Caki2 (cell line): Measurements from ENCODE around the gene ZCCHC14. TPM values are rescaled to one million over a fixed set of nuclear protein-coding genes. Genes with fewer than 3 reads are reported as not detected.

Source experiments
- DNase-seq: peaks from one replicate; pipeline ENCODE4 v3.0.0-alpha.2; 2015; ENCODE audit warnings: low read depth
- in situ Hi-C: cut with HindIII; loops from 2 replicates; pipeline ENCODE4 v1.10.0; 2016; ENCODE audit warnings: low sequenced_read_pairs, low pct_unique_long_range_greater_than_20kb, mixed read lengths
- total RNA-seq: library from RNA; depleted of rRNA; stranded (reverse); fragments of >200 nt; shearing (Covaris generic); gene quantifications from 2 replicates; pipeline ENCODE4 v1.2.3, GENCODE V29; 2014; ENCODE audit warnings: low replicate concordance

The ZCCHC14 gene
- total RNA-seq, 1 experiment from 2014 or later = 4.4 TPM

DNA sequence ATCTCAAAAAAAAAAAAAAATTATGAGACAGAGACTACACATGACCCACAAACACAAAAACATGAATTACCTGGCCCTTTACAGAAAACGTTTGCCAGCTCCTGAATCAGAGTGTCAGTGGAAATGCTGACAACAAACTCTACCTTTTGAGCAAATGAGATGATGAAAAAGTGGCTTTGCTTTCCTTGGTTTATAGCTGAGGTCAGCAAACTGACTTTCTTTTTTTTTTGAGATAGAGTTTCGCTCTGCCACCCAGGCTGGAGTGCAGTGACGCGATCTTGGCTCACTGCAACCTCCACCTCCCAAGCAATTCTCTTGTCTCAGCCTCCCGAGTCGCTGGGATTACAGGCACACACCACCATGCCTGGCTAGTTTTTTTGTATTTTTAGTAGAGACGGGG is 46.3 kb downstream of the ZCCHC14 start:
- in situ Hi-C loops = no loop called here
- DNase-seq = no peak

DNA sequence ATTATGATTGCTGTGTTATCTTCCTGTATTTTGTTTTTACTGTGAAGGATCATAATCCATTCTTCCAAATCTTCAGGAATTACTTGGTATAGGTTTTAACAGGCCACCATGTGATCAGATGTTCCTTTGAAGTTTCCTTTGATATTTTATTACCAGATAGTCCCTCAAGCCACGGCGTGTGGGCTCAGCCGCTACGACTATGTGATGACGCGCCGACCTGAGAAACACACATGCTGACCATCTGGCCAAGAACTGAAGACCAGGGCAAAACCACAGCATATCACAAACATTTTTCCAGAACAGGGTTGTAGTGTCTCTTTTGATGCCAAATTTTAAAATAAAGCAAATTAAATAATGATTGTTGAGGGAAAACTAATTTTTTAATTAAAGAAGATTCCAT is 47.3 kb downstream of the ZCCHC14 start:
- in situ Hi-C loops = no loop called here
- no peak for DNase-seq

DNA sequence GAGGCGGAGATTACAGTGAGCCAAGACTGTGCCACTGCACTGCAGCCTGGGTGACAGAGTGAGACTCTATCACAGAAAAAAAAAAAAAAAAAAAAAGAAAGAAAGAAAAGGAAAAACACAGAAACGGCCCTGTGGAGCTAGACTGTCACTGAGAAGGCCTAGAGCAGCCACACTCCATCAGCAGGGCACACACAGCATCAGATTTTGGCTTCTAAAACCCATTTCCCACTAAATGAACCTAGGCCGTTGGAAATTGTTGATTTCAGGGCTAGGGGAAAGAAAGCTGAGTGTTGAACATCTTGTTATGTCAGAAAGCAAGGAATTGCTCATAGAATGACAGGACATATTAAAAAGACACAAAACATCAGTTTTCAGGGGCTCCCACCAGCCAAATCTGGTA is 48.9 kb downstream of the ZCCHC14 start:
- in situ Hi-C loops = no loop called here
- no peak for DNase-seq

DNA sequence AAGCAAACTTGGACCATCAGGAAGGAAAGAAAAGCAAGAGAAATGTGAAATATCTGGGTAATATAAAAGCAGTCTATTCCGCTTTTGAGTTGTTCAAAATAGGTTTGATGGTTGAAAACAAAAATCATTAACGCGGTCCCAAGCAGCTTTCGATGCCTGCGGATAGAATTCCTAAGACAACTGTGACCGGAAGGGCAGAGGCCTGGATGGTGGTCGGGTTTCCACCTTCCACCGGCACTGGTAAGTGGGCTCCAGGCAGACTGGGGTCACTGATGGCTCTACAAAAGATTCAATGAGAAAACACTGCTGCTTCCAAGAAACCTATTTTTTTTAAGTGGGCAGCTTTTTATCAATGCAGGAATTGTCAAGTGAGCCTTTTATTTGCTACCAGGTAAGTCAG is 49.8 kb downstream of the ZCCHC14 start:
- in situ Hi-C loops = no loop called here
- DNase-seq = no peak

DNA sequence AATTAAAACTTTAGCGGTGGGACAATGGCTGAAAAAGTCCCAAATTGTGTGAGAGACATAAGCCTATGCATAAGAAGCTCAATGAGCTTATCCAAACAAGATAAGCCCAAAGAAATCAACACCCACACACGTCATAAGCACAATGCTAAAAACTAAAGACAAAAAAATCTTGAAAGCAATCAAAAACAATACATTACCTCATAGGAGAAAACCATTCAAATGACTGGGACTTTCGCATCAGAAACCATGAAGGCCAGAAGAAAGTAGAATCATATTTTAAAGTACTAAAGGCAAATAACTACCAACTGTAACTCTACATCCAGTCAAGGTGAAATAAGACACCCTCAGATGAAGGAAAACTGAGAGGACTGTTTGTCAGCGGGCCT is 50.2 kb downstream of the ZCCHC14 start:
- in situ Hi-C loops = no loop called here
- no peak for DNase-seq

DNA sequence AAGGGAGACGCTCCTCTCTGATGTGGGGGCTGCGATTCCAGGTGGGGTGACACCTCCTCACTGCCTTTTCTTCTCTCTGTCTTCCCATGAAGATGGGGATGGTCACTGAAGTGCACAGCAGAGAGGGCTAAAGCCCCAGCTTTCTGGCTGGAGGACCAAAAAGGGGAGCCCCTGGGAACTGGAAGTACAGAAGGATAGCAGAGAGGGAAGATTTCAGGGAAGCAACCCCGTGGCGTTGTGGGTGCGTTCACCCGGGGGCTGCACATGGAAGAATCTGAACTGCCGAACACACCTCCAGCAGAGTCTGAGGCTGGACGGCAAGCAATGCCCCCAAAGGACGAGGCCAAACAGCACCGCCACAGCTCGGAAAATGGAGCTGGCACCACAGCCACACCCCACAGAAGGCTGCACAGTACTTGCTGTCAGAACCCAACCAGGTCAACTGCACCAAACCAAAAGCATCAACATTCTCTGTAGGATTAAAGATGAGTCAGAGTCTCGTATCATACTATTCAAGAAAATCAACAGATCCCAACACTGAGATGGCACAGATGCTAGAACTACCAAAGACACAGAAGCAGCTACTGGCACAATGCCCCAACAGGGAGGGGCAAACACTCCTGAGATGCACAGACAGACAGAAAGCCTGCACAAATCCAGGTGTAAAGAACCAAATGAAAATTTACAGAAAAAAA is 50.8 kb downstream of the ZCCHC14 start:
- DNase-seq = no peak
- in situ Hi-C loops = no loop called here

DNA sequence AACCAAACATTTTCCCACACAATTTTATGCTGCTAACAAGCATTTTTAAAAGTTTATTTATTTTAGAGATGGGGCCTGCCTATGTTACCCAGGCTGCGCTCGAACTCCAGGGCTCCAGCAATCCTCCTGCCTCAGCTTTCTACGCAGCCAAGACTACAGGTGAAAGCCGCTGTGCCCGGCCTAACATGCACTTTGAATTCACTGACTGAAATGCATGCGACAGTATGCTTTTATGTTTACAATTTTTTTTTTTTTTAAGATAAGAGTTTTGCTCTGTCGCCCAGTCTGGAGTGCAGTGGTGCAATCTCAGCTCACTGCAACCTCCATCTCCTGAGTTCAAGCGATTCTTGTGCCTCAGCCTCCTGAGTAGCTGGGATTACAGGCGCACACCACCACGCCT is 52.9 kb downstream of the ZCCHC14 start:
- no peak for DNase-seq
- in situ Hi-C loops = no loop called here

DNA sequence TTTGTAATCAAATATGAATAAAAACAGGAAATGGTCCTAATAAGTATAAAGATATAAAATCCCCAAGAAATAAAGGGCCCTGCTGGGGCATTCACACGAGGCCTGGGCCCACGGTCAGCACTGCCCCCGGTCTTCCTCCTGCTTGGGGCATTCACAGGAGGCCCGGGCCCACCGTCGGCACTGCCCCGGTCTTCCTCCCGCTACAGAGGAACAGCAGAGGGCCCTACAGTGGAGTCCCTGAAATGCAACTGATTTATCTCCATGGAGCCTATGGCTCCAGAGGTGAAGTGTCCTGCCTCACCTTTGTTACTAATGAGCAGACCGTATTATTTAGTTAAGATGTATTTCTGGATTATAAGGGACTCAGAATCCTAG is 54.2 kb downstream of the ZCCHC14 start:
- DNase-seq = no peak
- in situ Hi-C loops = no loop called here

DNA sequence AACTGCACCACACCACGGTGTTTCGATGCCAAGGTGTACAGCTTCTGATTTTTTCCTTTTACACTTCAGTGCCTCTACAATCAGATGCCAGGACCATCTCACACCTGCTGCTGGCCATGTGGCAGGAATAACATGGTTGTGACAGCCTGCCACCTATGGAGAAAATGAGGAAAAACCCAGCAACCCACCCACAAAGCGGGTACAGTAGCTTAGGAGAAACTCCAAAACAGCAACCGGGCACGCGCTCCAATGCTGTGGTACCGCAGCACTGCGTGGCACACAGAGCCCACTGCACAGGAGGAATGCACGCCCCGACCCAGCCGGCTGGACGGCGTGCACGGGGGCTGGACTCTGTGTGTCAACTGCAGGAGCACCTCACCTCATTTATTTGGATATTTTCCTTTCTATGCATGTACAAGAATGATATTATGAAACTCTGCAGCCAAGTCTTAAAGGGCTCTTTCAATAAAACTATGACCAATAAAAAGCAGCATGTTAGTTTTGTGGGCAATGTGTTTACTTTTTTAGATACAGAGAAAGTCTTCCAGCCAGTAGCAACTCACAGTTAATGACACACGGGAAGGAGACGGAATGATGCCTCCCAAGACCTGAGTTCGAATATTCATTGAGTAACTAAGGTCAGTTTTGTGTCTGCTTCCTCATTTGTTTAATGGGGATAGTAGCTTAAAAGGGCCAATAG is 54.8 kb downstream of the ZCCHC14 start:
- in situ Hi-C loops = no loop called here
- no peak for DNase-seq

DNA sequence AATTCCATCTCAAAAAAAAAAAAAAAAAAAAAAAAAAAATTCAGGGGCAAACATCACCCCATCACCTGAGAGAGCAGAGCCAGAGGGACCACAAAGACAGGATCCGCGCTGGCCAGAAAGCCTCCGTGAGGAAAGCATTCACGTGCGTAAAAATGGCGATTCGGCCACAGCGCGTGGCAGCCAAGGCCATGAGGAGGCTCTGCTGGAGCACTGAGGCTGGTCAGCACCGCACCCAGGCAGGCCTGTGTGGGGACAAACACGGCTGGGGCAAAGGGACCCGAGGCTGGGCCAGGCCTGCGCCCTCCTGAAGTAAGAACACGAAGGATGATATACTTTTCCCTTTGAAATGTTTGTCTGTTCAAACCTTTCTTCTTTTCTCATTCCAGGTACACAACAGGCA is 55.5 kb downstream of the ZCCHC14 start:
- no peak for DNase-seq

DNA sequence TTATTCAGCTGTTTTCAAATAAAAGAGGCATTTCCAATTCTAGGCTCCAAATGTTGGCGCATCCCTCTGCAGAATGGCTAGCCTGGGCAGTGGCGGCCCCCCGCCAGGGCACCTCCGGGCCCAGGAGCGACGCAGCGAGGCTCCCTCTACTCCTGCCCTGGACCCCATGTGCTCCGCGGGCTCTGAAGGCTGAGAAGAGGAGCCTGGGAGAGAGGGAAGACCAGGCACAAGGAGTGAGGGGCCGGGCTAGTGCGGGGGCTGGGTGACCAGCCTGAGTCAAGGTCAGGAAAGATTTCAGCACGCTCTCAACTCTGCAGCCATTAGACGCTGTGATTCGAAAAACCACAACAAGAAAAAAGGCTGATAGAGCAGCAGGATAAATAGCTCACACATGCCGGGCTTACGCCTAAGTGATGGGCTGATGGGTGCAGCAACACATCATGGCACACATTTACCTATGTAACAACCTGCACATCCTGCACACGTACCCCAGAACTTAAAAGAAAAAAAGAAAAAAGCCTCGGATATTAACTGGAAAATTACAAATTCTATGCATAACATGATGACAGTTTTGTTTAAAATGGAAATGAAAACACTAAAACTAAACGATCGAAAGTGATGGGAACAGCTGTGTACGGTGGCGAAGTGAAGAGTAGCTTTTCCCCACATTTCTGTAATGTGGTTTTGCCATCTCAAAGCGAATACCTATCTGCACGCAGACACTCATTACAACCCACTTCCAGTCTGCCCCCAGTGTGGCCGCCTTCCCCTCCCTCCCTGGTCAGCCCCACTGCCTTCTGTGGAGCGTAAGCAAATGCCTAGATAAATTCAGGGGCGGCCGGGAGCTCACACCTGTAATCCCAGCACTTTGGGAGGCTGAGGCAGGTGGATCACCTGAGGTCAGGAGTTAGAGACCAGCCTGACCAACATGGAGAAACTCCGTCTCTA is 56.3 kb downstream of the ZCCHC14 start:
- no peak for DNase-seq
- in situ Hi-C loops = no loop called here

More for the DNA sequence above, 55.5 kb downstream of the ZCCHC14 start:
- in situ Hi-C loops = no loop called here

DNA sequence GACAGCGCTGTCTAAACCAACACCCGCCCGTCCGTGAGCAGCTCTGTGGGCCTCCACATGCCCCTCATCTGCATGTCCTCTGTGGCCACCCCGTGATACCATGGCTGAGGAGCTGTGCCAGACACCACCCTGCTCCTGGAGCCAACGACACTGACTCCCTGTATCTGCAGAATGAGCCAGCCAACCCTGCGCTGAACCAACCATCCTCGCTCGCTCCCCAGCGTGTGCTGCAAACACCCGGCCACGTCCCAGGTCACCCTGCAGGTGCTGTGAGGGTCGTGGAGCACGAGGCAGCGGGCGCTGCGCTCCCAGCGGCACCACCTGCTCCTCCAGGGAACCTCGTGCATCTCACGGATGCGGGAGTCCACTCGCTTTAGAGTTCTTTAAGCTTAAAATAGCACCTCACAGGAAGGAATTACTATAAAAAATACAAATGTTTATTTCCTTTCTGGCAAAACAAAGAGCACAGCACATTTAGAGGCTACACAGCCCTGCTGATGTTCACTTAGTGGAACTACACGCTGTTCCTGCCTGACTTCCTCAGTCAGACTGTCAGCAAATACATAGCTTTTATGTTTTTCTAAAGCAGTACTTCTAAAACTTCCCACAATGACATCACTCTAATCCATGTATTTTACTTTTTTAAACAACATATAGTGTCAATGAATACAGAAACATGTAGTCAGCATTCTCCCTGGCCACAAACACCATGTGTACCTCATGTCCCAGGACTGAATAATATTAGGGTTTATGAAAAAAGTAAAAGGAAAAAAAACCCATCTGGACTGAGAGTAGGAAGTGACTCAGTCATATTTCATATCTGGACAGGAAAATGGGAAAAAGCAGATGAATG is 57.2 kb downstream of the ZCCHC14 start:
- in situ Hi-C loops = no loop called here
- no peak for DNase-seq

DNA sequence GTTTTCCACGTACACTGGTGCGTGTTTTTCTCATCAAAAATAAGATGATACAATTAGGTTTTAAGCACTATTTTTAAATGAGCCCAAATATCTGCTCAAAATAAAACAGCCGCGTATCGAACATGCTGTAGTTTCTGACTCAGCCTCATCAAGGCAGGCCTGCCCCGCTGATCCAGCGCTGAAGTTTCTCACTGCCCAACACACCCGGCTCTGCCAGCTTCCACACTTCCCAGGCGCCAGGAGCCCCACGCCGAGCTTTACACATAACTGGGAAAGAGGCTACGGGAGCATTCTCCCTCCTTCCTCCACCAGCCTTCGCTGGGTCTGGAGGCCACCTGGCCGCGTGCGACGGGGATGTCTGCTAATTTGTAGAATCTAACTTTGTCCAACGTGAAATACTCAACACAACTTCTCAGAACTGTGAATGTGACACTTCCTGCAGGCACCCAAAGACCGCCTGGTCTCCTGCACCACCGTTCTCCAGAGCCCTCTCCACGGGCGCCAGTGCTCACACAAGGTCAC is 58.6 kb downstream of the ZCCHC14 start:
- DNase-seq = no peak
- in situ Hi-C loops = no loop called here

DNA sequence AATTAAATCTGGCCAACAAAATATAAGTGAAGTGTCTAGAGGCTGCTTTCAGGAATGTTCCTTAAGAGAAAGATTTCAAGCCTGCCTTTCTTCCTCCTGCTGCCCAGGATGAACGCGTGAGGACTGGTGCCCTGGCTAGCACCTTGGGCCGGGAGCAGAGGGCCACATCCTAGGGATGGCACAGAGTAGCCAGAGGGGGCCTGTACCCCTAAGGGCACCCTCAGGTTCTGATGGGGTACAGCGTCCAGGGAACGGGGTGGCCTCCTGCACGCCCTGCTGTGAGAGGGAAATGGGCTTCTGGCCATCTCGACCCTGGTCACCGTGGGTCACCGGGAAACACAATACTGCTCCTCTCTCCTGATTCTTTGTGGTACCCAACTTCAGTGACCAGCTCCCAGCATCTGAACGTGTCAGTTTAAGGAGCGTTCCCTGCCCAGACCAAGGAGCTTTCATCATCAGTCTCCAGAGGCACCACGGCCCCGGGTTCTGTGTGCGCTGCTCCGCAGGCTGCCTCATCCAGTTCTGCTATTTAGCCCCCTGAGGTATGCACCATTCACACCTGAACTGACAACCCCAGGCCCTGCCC is 60.4 kb downstream of the ZCCHC14 start:
- no peak for DNase-seq
- in situ Hi-C loops = no loop called here

DNA sequence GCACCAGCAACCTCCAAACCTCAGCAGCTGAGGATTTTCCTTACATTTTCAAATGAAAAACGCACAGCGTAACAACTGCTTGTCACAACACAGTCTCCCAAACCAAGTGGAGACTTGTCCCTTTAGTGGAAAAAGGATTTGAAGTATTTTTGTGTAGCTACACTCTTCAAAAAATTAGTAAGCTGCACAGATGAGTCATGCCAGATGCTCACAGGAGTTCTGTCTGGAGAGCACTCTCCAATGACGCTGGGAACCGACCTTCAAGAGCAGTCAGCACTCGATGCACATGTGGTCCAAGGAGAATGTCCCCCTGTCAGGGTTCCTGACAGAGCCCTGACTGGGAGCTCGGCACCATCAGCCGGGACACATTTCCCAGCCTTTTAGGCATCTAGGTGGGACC is 60.9 kb downstream of the ZCCHC14 start:
- no peak for DNase-seq
- in situ Hi-C loops = no loop called here

DNA sequence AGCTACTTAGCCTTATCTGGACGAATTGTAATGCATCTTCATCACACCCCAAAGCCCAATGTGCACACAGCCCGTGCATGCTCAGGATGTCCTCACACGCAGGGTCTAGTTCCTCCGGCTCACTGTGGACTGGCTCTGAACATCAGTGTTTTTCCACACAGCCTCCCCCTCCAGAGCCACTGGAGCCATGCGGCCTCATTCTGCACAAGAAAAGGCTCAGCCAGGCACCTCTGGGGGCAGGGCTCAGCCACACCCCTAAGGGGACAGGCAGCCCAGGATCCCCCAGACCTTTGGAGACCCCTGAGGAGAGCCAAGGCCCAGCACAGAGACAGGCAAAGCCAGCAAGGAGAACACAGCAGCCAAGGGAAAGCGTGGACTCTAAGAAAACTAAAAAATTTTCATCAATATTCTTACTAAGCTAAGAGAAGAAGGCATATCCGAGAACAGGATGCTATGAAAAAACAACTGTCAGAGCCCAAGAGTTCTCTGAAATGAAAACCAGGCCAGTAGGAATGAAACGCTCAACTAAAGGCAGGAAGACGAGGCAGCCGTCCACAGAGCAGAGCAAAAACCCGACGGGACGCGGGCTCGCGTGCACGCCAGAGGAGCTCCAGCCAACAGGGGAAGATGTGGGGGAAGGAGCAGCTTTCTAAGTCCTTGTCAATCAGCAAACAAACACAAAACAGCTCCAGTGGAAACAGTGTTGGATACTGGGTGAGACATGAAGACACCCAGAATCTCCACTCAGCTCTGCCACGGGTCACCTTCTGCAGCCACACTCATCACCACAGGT is 66.2 kb downstream of the ZCCHC14 start:
- in situ Hi-C loops = no loop called here

DNA sequence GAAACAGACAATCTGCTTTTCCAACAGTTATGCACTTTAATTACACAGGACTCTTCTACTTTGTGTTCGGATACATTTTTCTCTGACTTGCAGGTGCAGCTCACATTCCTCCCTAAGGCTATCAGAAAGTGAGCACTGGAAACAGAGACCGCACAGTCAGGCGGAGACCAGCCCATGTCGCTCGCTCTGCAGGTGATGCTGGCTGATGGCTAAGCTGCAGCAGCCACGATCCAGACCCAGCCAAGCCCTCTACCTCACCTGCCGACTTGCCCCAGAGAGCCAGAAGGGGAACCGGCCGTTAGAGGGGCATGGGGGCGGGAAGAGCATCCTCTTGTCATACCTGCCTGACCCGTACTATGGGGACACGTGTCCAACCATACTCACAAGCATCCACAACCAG is 66.9 kb downstream of the ZCCHC14 start:
- no peak for DNase-seq

More for the DNA sequence above, 66.2 kb downstream of the ZCCHC14 start:
- DNase-seq = no peak

More for the DNA sequence above, 66.9 kb downstream of the ZCCHC14 start:
- in situ Hi-C loops = no loop called here
